ENCODE results near the gene CRYM. TPM values are rescaled to one million over a fixed set of nuclear protein-coding genes. Genes with fewer than 3 reads are reported as not detected.

The CRYM gene
- total RNA-seq, 1 experiment from 2014 or later: 4.9 TPM

DNA sequence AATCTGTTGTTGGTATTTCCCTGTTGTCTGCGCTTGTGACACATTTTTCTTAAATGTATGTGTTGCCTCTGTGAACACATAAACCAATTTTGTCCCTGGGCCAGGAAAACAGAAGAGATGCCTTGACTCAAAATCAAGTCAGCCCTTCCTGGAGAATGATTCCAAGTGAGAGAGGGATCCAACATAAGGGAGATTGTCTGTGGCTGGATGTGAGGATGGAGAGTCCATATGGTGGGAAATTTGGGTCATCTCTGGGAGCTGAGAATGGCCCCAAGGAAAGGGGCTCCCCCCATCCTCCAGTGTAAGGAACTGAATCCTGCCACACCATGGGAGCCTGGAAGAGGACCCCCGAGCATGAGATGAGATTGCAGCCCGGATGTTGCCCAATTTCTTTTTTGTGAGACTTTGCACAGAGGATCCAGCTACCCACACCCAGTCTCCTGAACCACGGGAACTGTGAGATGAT, 13.5 kb downstream of the CRYM start:
- no peak overlapping the region for H3K9ac ChIP-seq (ENCODE audit: low read length)
- peaks cover 10 to 13% of the 10 kb centered on the region in 2 experiments for H3K4me1 ChIP-seq (ENCODE audit: control insufficient read depth in 1 of 2, insufficient read depth in 2 of 2, low read length in 2 of 2)
- no peaks in the 10 kb centered on the region for H3K9me3 ChIP-seq (ENCODE audit: control insufficient read depth in 1 of 2, insufficient read depth in 1 of 2, low read depth in 1 of 2, low read length in 2 of 2)
- no peaks in the 10 kb centered on the region for H4K20me1 ChIP-seq (ENCODE audit: insufficient read depth)
- CTCF ChIA-PET: no interaction called here
- RAD21 ChIA-PET (ENCODE audit: low non-redundant PET in 1 of 2, low total read pairs in 2 of 2, uncharacterized antibody in 2 of 2, unreplicated experiment in 2 of 2): no interaction called here
- H3K36me3 ChIP-seq (ENCODE audit: control insufficient read depth in 1 of 2, insufficient read depth in 2 of 2, low read length in 2 of 2): no peaks in the 10 kb centered on the region
- no peak overlapping the region for H3K27ac ChIP-seq (ENCODE audit: low read depth, low read length)
- POLR2A ChIA-PET: no interaction called here
- no peaks in the 10 kb centered on the region for H3K9me2 ChIP-seq (ENCODE audit: insufficient read depth)
- intact Hi-C loops (cut with micrococcal nuclease): no loop called here
- H2AFZ ChIP-seq (ENCODE audit: low read depth, low read length, poor library complexity, severe bottlenecking): no peak overlapping the region
- no peaks in the 10 kb centered on the region for H3K79me2 ChIP-seq (ENCODE audit: insufficient read depth, low read length)
- ATAC-seq: no peak
- BruUV-seq (replicated peaks): no TSS peak
- no peak for TF ChIP-seq ZFX (IDR thresholded peaks at IDR 0.05)
- TF ChIP-seq EGR1 (IDR thresholded peaks at IDR 0.05; ENCODE audit: low read depth): no peak
- TF ChIP-seq, protein P1, sequence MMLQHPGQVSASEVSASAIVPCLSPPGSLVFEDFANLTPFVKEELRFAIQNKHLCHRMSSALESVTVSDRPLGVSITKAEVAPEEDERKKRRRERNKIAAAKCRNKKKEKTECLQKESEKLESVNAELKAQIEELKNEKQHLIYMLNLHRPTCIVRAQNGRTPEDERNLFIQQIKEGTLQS (IDR thresholded peaks at IDR 0.05): no peak
- TF ChIP-seq, protein P2, sequence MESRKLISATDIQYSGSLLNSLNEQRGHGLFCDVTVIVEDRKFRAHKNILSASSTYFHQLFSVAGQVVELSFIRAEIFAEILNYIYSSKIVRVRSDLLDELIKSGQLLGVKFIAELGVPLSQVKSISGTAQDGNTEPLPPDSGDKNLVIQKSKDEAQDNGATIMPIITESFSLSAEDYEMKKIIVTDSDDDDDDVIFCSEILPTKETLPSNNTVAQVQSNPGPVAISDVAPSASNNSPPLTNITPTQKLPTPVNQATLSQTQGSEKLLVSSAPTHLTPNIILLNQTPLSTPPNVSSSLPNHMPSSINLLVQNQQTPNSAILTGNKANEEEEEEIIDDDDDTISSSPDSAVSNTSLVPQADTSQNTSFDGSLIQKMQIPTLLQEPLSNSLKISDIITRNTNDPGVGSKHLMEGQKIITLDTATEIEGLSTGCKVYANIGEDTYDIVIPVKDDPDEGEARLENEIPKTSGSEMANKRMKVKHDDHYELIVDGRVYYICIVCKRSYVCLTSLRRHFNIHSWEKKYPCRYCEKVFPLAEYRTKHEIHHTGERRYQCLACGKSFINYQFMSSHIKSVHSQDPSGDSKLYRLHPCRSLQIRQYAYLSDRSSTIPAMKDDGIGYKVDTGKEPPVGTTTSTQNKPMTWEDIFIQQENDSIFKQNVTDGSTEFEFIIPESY (IDR thresholded peaks at IDR 0.05; ENCODE audit: extremely low read depth, insufficient replicate concordance, low read length): no peak
- no peak for TF ChIP-seq CEBPB (IDR thresholded peaks at IDR 0.05; ENCODE audit: low read depth)
- TF ChIP-seq EZH2 (IDR thresholded peaks at IDR 0.05): no peak
- no peak for TF ChIP-seq POLR2AphosphoS5 (IDR thresholded peaks at IDR 0.05; ENCODE audit: low read depth, low read length)
- no peak for DNase-seq (ENCODE audit: low read depth, low spot score)
- no peaks in the 10 kb centered on the region for H3K27me3 ChIP-seq (ENCODE audit: insufficient read depth, low read length)
- no peak overlapping the region for H3K4me2 ChIP-seq (ENCODE audit: low read length)
- no peak overlapping the region for H3K4me3 ChIP-seq (replicated peaks in 1 of 2; ENCODE audit: low read depth in 1 of 2, low read length in 2 of 2)
